Ishikawa (cell line): ENCODE results near the gene TMPRSS13.

Experiments used
- CEBPB ChIP-seq: IDR thresholded peaks from 2 replicates; pipeline ENCODE4 v1.6.1; 2012
- CREB1 ChIP-seq: IDR thresholded peaks from 2 replicates; pipeline ENCODE4 v1.6.1; 2012; ENCODE audit warnings: low read depth
- EP300 ChIP-seq: IDR thresholded peaks from 2 replicates; pipeline ENCODE4 v1.6.1; 2012; ENCODE audit warnings: borderline replicate concordance
- FOXM1 ChIP-seq: IDR thresholded peaks from 2 replicates; pipeline ENCODE4 v1.6.1; 2012; ENCODE audit warnings: low read depth, borderline replicate concordance
- NFIC ChIP-seq: IDR thresholded peaks from 2 replicates; pipeline ENCODE4 v1.6.1; 2012
- RAD21 ChIP-seq: IDR thresholded peaks from 2 replicates; pipeline ENCODE4 v1.6.1; 2012; ENCODE audit warnings: low read depth
- TAF1 ChIP-seq: IDR thresholded peaks from 2 replicates; pipeline ENCODE4 v1.6.1; 2012; ENCODE audit warnings: low read depth, mild to moderate bottlenecking
- TEAD4 ChIP-seq: IDR thresholded peaks from 2 replicates; pipeline ENCODE4 v1.6.1; 2012
- YY1 ChIP-seq: IDR thresholded peaks from 2 replicates; pipeline ENCODE4 v1.6.1; 2012; ENCODE audit warnings: low read depth
- ZBTB7A ChIP-seq: IDR thresholded peaks from 2 replicates; pipeline ENCODE4 v1.6.1; 2012; ENCODE audit warnings: low read depth
- TF ChIP-seq, protein P1 (sequence below): IDR thresholded peaks from 2 replicates; pipeline ENCODE4 v1.6.1; 2012; ENCODE audit warnings: low read depth, mild to moderate bottlenecking
- TF ChIP-seq, protein P2 (sequence below): IDR thresholded peaks from 2 replicates; pipeline ENCODE4 v1.6.1; 2012
- TF ChIP-seq, protein P3 (sequence below): IDR thresholded peaks from 2 replicates; pipeline ENCODE4 v1.6.1; 2012

DNA sequence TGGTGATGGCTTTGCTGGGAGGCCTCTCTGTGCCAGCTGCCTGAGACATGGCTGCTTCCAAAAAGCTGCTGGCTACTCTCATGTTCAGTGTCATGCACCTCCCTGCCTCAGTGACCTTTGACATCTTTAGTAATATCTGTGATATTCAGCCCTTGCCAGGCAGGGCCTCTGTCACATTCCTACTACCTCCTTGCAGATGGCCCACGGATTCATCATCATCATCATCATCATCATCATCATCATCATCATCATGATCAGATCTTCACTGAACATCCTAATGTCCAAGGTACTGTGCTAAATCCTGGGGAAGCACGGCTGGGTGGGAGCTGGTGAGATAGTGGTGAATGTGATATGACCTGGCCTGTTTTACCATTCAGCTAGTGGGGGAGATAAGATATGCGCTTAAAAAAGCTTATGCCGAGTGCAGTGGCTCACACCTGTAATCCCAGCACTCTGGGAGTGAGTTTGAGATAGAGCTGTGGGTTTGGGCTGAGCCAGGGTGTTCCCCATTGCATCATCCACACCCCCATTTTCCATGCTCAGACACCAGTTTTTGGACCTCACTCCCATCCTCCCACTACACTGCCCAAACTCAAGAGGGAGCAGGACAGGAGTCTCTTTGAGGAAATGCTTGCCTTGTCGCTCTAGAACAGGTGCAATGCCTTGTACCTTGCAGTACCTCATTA is 17.1 kb upstream of the TMPRSS13 start:
- TF ChIP-seq, protein P1, sequence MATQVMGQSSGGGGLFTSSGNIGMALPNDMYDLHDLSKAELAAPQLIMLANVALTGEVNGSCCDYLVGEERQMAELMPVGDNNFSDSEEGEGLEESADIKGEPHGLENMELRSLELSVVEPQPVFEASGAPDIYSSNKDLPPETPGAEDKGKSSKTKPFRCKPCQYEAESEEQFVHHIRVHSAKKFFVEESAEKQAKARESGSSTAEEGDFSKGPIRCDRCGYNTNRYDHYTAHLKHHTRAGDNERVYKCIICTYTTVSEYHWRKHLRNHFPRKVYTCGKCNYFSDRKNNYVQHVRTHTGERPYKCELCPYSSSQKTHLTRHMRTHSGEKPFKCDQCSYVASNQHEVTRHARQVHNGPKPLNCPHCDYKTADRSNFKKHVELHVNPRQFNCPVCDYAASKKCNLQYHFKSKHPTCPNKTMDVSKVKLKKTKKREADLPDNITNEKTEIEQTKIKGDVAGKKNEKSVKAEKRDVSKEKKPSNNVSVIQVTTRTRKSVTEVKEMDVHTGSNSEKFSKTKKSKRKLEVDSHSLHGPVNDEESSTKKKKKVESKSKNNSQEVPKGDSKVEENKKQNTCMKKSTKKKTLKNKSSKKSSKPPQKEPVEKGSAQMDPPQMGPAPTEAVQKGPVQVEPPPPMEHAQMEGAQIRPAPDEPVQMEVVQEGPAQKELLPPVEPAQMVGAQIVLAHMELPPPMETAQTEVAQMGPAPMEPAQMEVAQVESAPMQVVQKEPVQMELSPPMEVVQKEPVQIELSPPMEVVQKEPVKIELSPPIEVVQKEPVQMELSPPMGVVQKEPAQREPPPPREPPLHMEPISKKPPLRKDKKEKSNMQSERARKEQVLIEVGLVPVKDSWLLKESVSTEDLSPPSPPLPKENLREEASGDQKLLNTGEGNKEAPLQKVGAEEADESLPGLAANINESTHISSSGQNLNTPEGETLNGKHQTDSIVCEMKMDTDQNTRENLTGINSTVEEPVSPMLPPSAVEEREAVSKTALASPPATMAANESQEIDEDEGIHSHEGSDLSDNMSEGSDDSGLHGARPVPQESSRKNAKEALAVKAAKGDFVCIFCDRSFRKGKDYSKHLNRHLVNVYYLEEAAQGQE: no peak
- TF ChIP-seq TAF1 (no peak), EP300 (no peak), TEAD4 (no peak), CREB1 (no peak), RAD21 (no peak), FOXM1 (no peak), CEBPB (no peak), NFIC (no peak), YY1 (no peak), ZBTB7A (no peak)
- TF ChIP-seq, protein P2, sequence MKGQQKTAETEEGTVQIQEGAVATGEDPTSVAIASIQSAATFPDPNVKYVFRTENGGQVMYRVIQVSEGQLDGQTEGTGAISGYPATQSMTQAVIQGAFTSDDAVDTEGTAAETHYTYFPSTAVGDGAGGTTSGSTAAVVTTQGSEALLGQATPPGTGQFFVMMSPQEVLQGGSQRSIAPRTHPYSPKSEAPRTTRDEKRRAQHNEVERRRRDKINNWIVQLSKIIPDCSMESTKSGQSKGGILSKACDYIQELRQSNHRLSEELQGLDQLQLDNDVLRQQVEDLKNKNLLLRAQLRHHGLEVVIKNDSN: no peak
- TF ChIP-seq, protein P3, sequence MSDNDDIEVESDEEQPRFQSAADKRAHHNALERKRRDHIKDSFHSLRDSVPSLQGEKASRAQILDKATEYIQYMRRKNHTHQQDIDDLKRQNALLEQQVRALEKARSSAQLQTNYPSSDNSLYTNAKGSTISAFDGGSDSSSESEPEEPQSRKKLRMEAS: no peak
